Kidney (tissue), 14 donors: ENCODE results near the gene PITPNM3. TPM values are rescaled to one million over a fixed set of nuclear protein-coding genes. Genes with fewer than 3 reads are reported as not detected.

ENCODE experiments used
- DNase-seq, 5 donors: peaks; one replicate each; pipeline ENCODE4 v3.0.0-alpha.2; 2013 to 2020
- FAIRE-seq: peaks from 2 replicates; lab custom pipeline; 2012; peaks lifted over from hg19 to GRCh38; lab: Jason Lieb, UNC
- H3K27ac ChIP-seq, 2 donors: one replicate each; pipeline ENCODE4 v1.7.0; 2013; ENCODE audit warnings: low read depth in 2 of 2, low read length in 2 of 2, inconsistent platforms in 1 of 2
- H3K27me3 ChIP-seq: one replicate; pipeline ENCODE4 v1.7.1; 2013; ENCODE audit warnings: low read length, inconsistent platforms; ENCODE audit not compliant: control insufficient read depth, insufficient read depth
- H3K36me3 ChIP-seq, 3 donors: one replicate each; pipeline versions ENCODE4 v1.7.0 to v1.7.1; 2013; ENCODE audit warnings: low read length in 3 of 3, control low read depth in 1 of 3, inconsistent platforms in 1 of 3; ENCODE audit not compliant: insufficient read depth in 3 of 3, control insufficient read depth in 2 of 3
- H3K4me1 ChIP-seq, 3 donors: one replicate each; pipeline versions ENCODE4 v1.7.0 to v1.7.1; 2013; ENCODE audit warnings: low read length in 3 of 3, inconsistent platforms in 1 of 3, low read depth in 1 of 3; ENCODE audit not compliant: control insufficient read depth in 2 of 3, insufficient read depth in 2 of 3
- H3K4me3 ChIP-seq, 3 donors: one replicate each; pipeline versions ENCODE4 v1.7.0 to v1.8.1; 2013; ENCODE audit warnings: low read length in 3 of 3, control low read depth in 1 of 3, inconsistent platforms in 1 of 3
- H3K9ac ChIP-seq, 3 donors: one replicate each; pipeline versions ENCODE4 v1.7.0 to v1.7.1; 2013; ENCODE audit warnings: low read length in 3 of 3, control low read depth in 1 of 3, inconsistent platforms in 1 of 3
- H3K9me3 ChIP-seq, 3 donors: one replicate each; pipeline versions ENCODE4 v1.7.0 to v1.7.1; 2013; ENCODE audit warnings: low read length in 3 of 3, control low read depth in 1 of 3, inconsistent platforms in 1 of 3; ENCODE audit not compliant: control insufficient read depth in 2 of 3, insufficient read depth in 1 of 3
- CTCF ChIP-seq: IDR thresholded peaks from 3 replicates; pipeline ENCODE4 v1.5.1; 2012; ENCODE audit warnings: mild to moderate bottlenecking, moderate library complexity, borderline replicate concordance; ENCODE audit not compliant: insufficient read depth; ENCODE audit errors: extremely low read depth
- intact Hi-C: fragments of 100-400 bp; cut with DNase I; formaldehyde crosslinking; loops from one replicate; pipeline ENCODE4 v1.11.1; 2022
- polyA plus RNA-seq: library from polyadenylated mRNA; stranded (reverse); fragments of 350-450 nt; fragmentation: Illumina TruSeq; extraction: RNeasy Lipid Tissue Mini Kit (QIAGEN cat#74804); gene quantifications from one replicate; pipeline ENCODE4 v1.2.3, GENCODE V29; 2014; ENCODE audit warnings: low read depth, low replicate concordance; ENCODE audit not compliant: insufficient read depth
- total RNA-seq: library from RNA; stranded (reverse); fragmentation: NEBNext Ultra II Directional; extraction: Animal tissue kit (Norgen Biotek cat#: 25700); gene quantifications from one replicate; pipeline ENCODE4 v1.2.1, GENCODE V29; 2021
- donor health status: control.
- donor health status: control.
- donor health status: control.
- donor health status: control.
- donor health status: control.
- donor health status: DM: yes; HTN: yes; CAD: no.
- donor health status: Normal renal cell carcinoma (clear cell type).

PITPNM3 gene
- total and polyA plus RNA-seq, 2 donors from 2014 or later = 1.8 to 9.1 TPM

GRCh38 chr17:6578491-6578890, 22.1 kb upstream of the PITPNM3 start:
- no peak overlapping the region for H3K4me3 ChIP-seq
- H3K27me3 ChIP-seq = no peaks in the 10 kb centered on the region
- H3K4me1 ChIP-seq = peaks cover 4 to 16% (median 10%) of the 10 kb centered on the region in 3 donors
- intact Hi-C loops = no loop called here
- no peak overlapping the region for H3K9ac ChIP-seq
- no peak for DNase-seq
- peaks cover 0 to 2% (median 0%) of the 10 kb centered on the region in 3 donors for H3K9me3 ChIP-seq
- no peak overlapping the region for H3K27ac ChIP-seq
- no peak for TF ChIP-seq CTCF
- no peak for FAIRE-seq
- peaks cover 5 to 6% (median 5%) of the 10 kb centered on the region in 3 donors for H3K36me3 ChIP-seq

GRCh38 chr17:6577686-6578263, 21.4 kb upstream of the PITPNM3 start:
- no peaks in the 10 kb centered on the region for H3K27me3 ChIP-seq
- peaks cover 2 to 6% (median 4%) of the 10 kb centered on the region in 3 donors for H3K36me3 ChIP-seq
- intact Hi-C loops = no loop called here
- H3K9ac ChIP-seq = no peak overlapping the region
- no peak overlapping the region for H3K27ac ChIP-seq
- H3K4me1 ChIP-seq = peaks cover 4 to 16% (median 10%) of the 10 kb centered on the region in 3 donors
- H3K4me3 ChIP-seq = no peak overlapping the region
- no peaks in the 10 kb centered on the region for H3K9me3 ChIP-seq
- no peak for TF ChIP-seq CTCF
- FAIRE-seq (no peak), DNase-seq (no peak)

GRCh38 chr17:6576038-6576785, 19.9 kb upstream of the PITPNM3 start:
- intact Hi-C loops = no loop called here
- DNase-seq (peak in 1 of 5 donors; percentile 58), FAIRE-seq (no peak)
- Histone ChIP-seq H3K4me3 (no peak overlapping the region), H3K27me3 (no peaks in the 10 kb centered on the region), H3K9me3 (no peaks in the 10 kb centered on the region), H3K4me1 (peaks cover 4 to 16% (median 10%) of the 10 kb centered on the region in 3 donors), H3K9ac (no peak overlapping the region), H3K36me3 (peaks cover 0 to 6% (median 4%) of the 10 kb centered on the region in 3 donors), H3K27ac (no peak overlapping the region)
- TF ChIP-seq CTCF = no peak
